Caco-2 (cell line): ENCODE results near the gene PAX1. TPM values are rescaled to one million over a fixed set of nuclear protein-coding genes. Genes with fewer than 3 reads are reported as not detected.

Source experiments
- BruUV-seq: library from RNA; stranded (reverse); fragments of 400-500 nt; replicated peaks from 2 replicates; lab custom pipeline; 2021; lab: Mats Ljungman, UMichigan
- CTCF ChIA-PET: fragments of 300-600 bp; sonication (Branson Sonifier 250); formaldehyde crosslinking; loops from one replicate; lab custom pipeline; 2022; ENCODE audit warnings: antibody characterized with exemption; lab: Charles Lee
- POLR2A ChIA-PET: fragments of 300-600 bp; sonication (Branson Sonifier 250); formaldehyde crosslinking; loops from one replicate; lab custom pipeline; 2022; ENCODE audit warnings: antibody characterized with exemption; lab: Charles Lee
- DNase-seq, 2 experiments: peaks; one replicate each; pipeline versions ENCODE4 v3.0.0 to v3.0.0-alpha.2; 2020 to 2022
- H3K27me3 ChIP-seq: replicated peaks from 2 replicates; pipeline ENCODE4 v1.6.0; 2011; ENCODE audit warnings: low read length; ENCODE audit not compliant: control insufficient read depth, insufficient read depth
- H3K36me3 ChIP-seq: 2 replicates; pipeline ENCODE4 v1.5.1; 2011; ENCODE audit warnings: low read length; ENCODE audit not compliant: control insufficient read depth, insufficient read depth
- H3K4me1 ChIP-seq: fragments of 250-450 bp; sonication (Bioruptor Pico); 2 replicates; pipeline ENCODE4 v1.5.1; 2020; ENCODE audit warnings: mild to moderate bottlenecking
- H3K4me3 ChIP-seq: 2 replicates; pipeline ENCODE4 v1.5.1; 2011; ENCODE audit warnings: low read depth, mild to moderate bottlenecking, control low read depth, low read length
- H3K9me3 ChIP-seq: fragments of 250-450 bp; sonication (Bioruptor Pico); 2 replicates; pipeline ENCODE4 v1.5.1; 2020; ENCODE audit warnings: mild to moderate bottlenecking, moderate library complexity
- H3K27ac Mint-ChIP-seq: one replicate; pipeline ENCODE4 v1.8.0; 2022; ENCODE audit warnings: mixed read lengths; ENCODE audit not compliant: unreplicated experiment
- H3K27me3 Mint-ChIP-seq: one replicate; pipeline ENCODE4 v1.8.0; 2022; ENCODE audit warnings: mixed read lengths; ENCODE audit not compliant: insufficient read depth, unreplicated experiment
- H3K36me3 Mint-ChIP-seq: one replicate; pipeline ENCODE4 v1.8.0; 2022; ENCODE audit warnings: mild to moderate bottlenecking, mixed read lengths; ENCODE audit not compliant: insufficient read depth, unreplicated experiment
- H3K4me1 Mint-ChIP-seq: one replicate; pipeline ENCODE4 v1.8.0; 2022; ENCODE audit warnings: low read depth, mixed read lengths; ENCODE audit not compliant: unreplicated experiment
- H3K4me3 Mint-ChIP-seq: one replicate; pipeline ENCODE4 v1.8.0; 2022; ENCODE audit warnings: mild to moderate bottlenecking, moderate library complexity, mixed read lengths; ENCODE audit not compliant: unreplicated experiment
- H3K9me3 Mint-ChIP-seq: one replicate; pipeline ENCODE4 v1.8.0; 2022; ENCODE audit warnings: mixed read lengths; ENCODE audit not compliant: unreplicated experiment
- CTCF ChIP-seq, 2 experiments: fragments of 200-600 bp in 1 of 2; IDR thresholded peaks; 1 replicate in 1 of 2; 2 replicates in 1 of 2; pipeline versions ENCODE4 v1.5.1 to v1.8.0; 2011 to 2022; ENCODE audit warnings: antibody characterized with exemption in 1 of 2, control low read depth in 1 of 2, inconsistent platforms in 1 of 2, low read depth in 1 of 2, low read length in 1 of 2, mild to moderate bottlenecking in 1 of 2, moderate library complexity in 1 of 2; ENCODE audit not compliant: insufficient read depth in 1 of 2, severe bottlenecking in 1 of 2, unreplicated experiment in 1 of 2
- intact Hi-C: fragments of 100-400 bp; cut with micrococcal nuclease; formaldehyde crosslinking; loops from one replicate; pipeline ENCODE4 v1.10.0; 2022; ENCODE audit not compliant: unreplicated experiment
- total RNA-seq: library from RNA; stranded (reverse); gene quantifications from 2 replicates; pipeline ENCODE4 v1.2.3, GENCODE V29; 2022

PAX1 gene
- total RNA-seq, 1 experiment from 2014 or later: not detected

DNA sequence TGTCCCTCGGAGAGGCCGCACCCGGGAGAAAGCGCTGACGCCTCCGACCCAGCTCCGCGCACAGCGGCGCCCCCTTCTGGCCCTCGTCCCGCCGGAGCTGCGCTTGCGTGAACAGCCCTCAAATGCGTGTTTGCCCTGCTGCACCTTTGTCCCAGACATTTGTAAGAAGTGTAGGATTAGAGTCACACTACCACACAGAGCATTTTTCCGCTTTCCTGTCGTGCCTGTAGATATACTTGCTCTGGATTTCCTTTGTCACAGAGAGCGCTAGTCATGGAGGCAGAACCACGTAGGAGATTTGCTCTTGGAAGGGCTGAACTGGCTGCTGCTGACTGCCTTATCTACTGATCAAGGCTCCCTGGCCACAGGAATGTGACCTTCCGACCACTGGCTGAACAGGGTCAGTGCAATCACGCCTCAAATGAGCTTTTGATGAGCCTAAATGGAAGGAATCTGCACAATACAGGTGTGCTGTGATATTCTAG lies 62.3 kb downstream of the PAX1 start:
- Histone ChIP-seq H3K4me3 (peak overlapping the region; percentile 34), H3K36me3 (no peaks in the 10 kb centered on the region), H3K4me1 (peaks cover 5% of the 10 kb centered on the region; the same call in 1 of the 2 replicates), H3K9me3 (no peaks in the 10 kb centered on the region), H3K27me3 (no peaks in the 10 kb centered on the region)
- TF ChIP-seq CTCF (IDR thresholded peaks at IDR 0.05; ENCODE audit: insufficient read depth in 1 of 2, low read depth in 1 of 2, low read length in 1 of 2, severe bottlenecking in 1 of 2, unreplicated experiment in 1 of 2): peak; percentile 86 to 92
- CTCF ChIA-PET: interaction anchor here (0.5 to 2.9 kb wide), 16 partner anchors 9 to 1935 kb away, joined by 3 to 57 read pairs (median 4); no protein-coding TSS in a partner anchor
- no TSS peak for BruUV-seq
- Mint-ChIP-seq H3K36me3 (no peaks in the 10 kb centered on the region), H3K4me3 (peak overlapping the region; percentile 65), H3K4me1 (peaks cover 6% of the 10 kb centered on the region), H3K27me3 (no peaks in the 10 kb centered on the region), H3K9me3 (no peaks in the 10 kb centered on the region), H3K27ac (peak overlapping the region; percentile 63)
- peak; percentile 88 to 92 for DNase-seq
- intact Hi-C loops: loop anchor here (1.0 to 5.0 kb wide), 3 partner anchors 41 to 125 kb away; no protein-coding TSS in a partner anchor
- POLR2A ChIA-PET: interaction anchor here (1.1 kb wide), 1 partner anchor 43 kb away, joined by 7 read pairs; no protein-coding TSS in a partner anchor

Other genes with a start within 250 kb of the PAX1 start
- not detected in 2 replicates for gene NKX2-2, start 191.6 kb upstream of the PAX1 start, total RNA-seq